Esophagus (tissue), 2 donors: ENCODE results near the gene PSD. TPM values are rescaled to one million over a fixed set of nuclear protein-coding genes. Genes with fewer than 3 reads are reported as not detected.

Experiments used
- H3K27ac ChIP-seq, 2 donors: one replicate each; pipeline ENCODE4 v1.5.1; 2013; ENCODE audit warnings: low read depth in 2 of 2, mild to moderate bottlenecking in 2 of 2, inconsistent platforms in 1 of 2, low read length in 1 of 2, moderate library complexity in 1 of 2
- H3K27me3 ChIP-seq, 2 donors: one replicate each; pipeline ENCODE4 v1.6.1; 2013; ENCODE audit warnings: low read length in 2 of 2, control low read depth in 1 of 2, mild to moderate bottlenecking in 1 of 2; ENCODE audit not compliant: insufficient read depth in 2 of 2, control insufficient read depth in 1 of 2
- H3K36me3 ChIP-seq, 2 donors: one replicate each; pipeline ENCODE4 v1.6.1; 2013; ENCODE audit warnings: low read length in 1 of 2; ENCODE audit not compliant: control insufficient read depth in 2 of 2, insufficient read depth in 2 of 2
- H3K4me1 ChIP-seq, 2 donors: one replicate each; pipeline ENCODE4 v1.6.1; 2013; ENCODE audit warnings: low read length in 1 of 2; ENCODE audit not compliant: control insufficient read depth in 2 of 2, insufficient read depth in 2 of 2
- H3K4me3 ChIP-seq, 2 donors: one replicate each; pipeline ENCODE4 v1.5.1; 2013; ENCODE audit warnings: low read length in 2 of 2, mild to moderate bottlenecking in 2 of 2, low read depth in 1 of 2, moderate library complexity in 1 of 2
- H3K9me3 ChIP-seq, 2 donors: one replicate each; pipeline ENCODE4 v1.6.1; 2013; ENCODE audit warnings: mild to moderate bottlenecking in 2 of 2, low read depth in 1 of 2, low read length in 1 of 2, moderate library complexity in 1 of 2; ENCODE audit not compliant: control insufficient read depth in 2 of 2, insufficient read depth in 1 of 2
- WGBS, 2 donors: extraction: QIAGEN DNeasy Blood & Tissue Kit; methylation state at CpG; one replicate each; pipeline ENCODE4 v1.1.7; 2013; 5-methylcytosine and 5-hydroxymethylcytosine counted together
- polyA plus RNA-seq, 2 donors: library from polyadenylated mRNA; stranded (reverse); fragments of 200-250 nt; gene quantifications; one replicate each; pipeline ENCODE4 v1.2.3, GENCODE V29; 2013
- donor health status: healthy with polysubstance abuse.
- donor health status: Bipolar disorder and iron deficiency.

PSD gene
- polyA plus RNA-seq, 2 donors, result 1.1 to 2.1 TPM

DNA sequence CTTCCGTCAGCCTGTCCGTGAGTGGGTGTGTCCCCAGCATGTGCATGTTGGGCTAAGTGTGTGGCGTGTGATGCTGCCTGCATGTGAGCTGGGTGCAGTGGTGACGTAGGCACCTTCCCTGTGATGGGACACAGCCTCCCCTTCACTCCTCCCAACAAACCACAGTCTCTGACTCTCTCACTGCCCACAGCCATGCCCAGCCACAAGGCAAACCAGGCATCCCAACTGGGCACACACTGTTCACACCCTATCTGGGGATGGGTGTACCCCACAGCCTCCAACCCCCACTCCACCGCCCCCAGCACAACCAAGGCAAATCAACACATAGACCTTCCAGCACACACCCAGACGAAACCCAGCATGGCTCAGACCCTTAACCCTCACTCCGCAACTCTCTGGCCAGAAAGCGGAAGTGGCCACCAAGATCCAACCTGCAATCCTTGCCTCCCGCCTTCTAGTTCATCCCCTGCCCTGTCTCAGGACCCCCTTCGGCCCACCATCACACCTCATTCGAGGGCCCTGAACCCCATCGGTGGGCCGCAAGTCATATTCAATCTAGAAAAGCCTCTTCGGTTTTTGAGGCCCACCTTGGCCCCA is 10.4 kb downstream of the PSD start:
- Histone ChIP-seq H3K4me1 (peaks cover 7 to 20% of the 10 kb centered on the region in 2 donors), H3K9me3 (peaks cover 0 to 3% of the 10 kb centered on the region in 2 donors), H3K36me3 (no peaks in the 10 kb centered on the region), H3K27ac (no peak overlapping the region), H3K4me3 (peak overlapping the region; percentile 38 to 58), H3K27me3 (peaks cover 0 to 20% of the 10 kb centered on the region in 2 donors)
- WGBS, 2 donors, result 55 to 60% methylated on average over 13 to 14 of the region's 14 CpGs

DNA sequence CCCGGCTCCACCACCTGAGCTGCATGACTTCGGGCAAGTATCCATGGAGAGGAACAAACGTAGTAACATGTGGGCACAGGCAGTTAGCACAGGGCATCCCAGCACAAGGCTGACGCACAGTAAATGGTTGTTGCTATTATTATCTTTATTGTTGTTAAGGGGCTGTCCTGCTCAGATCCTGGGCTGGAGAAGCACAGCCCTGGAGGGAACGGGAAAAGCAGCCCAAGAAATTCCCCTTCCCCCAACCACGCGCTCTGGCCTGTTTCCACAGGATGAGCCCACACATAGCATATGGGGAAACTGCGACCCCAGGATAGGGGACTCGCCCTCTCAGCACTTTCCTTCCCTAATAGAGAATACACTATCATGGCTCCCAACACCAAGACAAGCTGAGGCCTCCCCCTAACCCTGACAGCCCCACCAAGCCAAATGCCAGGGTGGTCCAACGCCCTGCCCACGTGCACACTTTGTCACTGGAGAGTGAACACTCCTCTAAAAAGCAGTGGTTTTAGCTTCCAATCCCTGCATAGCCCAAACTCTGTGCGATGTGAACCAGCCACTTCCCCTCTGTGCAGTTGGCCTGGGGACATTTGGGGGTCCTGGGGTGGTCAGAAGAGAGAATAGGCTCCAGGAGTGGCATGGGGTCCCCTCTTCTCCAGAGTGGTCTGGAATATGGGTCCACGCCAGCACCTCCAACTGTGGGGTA is 11.0 kb downstream of the PSD start:
- no peak overlapping the region for H3K4me3 ChIP-seq
- H3K27ac ChIP-seq, result no peak overlapping the region
- peaks cover 0 to 3% of the 10 kb centered on the region in 2 donors for H3K9me3 ChIP-seq
- H3K27me3 ChIP-seq, result peaks cover 0 to 20% of the 10 kb centered on the region in 2 donors
- H3K36me3 ChIP-seq, result no peaks in the 10 kb centered on the region
- WGBS, 2 donors, result 69 to 81% methylated on average over 13 of the region's 13 CpGs
- H3K4me1 ChIP-seq, result peaks cover 7 to 20% of the 10 kb centered on the region in 2 donors

DNA sequence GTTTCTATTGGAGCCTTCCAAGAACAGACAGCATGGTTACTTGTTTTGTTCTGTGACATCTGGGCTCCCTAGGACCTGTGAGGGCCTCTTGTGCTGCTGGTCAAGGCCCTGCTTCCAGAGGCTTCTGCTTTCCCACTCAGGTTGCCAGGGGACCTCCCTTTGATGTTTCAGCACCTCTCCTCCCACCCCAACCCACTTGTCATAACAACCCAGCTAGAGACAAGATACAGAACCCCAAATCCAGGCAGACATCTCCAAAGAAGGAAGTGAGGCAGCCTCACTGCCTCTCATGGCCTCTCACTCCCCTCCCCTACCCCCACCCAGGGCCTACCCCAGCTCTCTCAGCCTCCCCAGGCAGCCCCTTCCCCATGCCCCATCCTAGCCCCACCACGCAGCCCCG is 11.8 kb downstream of the PSD start:
- H3K4me3 ChIP-seq, result no peak overlapping the region
- H3K9me3 ChIP-seq, result no peaks in the 10 kb centered on the region
- WGBS, 2 donors, result 87 to 90% methylated on average over 2 of the region's 2 CpGs
- H3K36me3 ChIP-seq, result peaks cover 0 to 2% of the 10 kb centered on the region in 2 donors
- H3K27me3 ChIP-seq, result peaks cover 0 to 20% of the 10 kb centered on the region in 2 donors
- peaks cover 7 to 20% of the 10 kb centered on the region in 2 donors for H3K4me1 ChIP-seq
- H3K27ac ChIP-seq, result no peak overlapping the region

DNA sequence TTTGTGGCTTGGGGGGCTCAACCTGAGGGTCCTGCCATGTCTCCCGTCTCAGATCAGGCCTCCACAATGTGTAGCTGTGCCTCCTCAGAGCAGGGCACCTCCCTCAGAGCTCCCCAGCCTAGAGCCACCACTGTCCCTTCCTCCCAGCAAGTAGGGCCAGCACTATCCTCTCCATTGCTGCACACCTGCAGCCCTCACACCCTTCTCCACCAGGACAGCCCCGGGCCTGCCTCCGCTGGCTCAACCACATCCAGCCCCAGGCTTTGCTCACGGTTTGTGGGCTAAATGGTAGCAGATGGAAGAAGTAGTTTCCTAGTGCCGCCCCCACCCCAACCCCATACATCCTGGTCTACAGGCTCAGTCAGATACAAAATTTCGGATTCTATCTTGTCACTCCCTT is 13.0 kb downstream of the PSD start:
- 50 to 72% methylated on average over 6 of the region's 6 CpGs for WGBS, 2 donors
- H3K36me3 ChIP-seq, result peaks cover 0 to 14% of the 10 kb centered on the region in 2 donors
- H3K4me3 ChIP-seq, result no peak overlapping the region
- H3K4me1 ChIP-seq, result peaks cover 7 to 18% of the 10 kb centered on the region in 2 donors
- H3K27ac ChIP-seq, result no peak overlapping the region
- H3K9me3 ChIP-seq, result no peaks in the 10 kb centered on the region
- H3K27me3 ChIP-seq, result peaks cover 0 to 13% of the 10 kb centered on the region in 2 donors

DNA sequence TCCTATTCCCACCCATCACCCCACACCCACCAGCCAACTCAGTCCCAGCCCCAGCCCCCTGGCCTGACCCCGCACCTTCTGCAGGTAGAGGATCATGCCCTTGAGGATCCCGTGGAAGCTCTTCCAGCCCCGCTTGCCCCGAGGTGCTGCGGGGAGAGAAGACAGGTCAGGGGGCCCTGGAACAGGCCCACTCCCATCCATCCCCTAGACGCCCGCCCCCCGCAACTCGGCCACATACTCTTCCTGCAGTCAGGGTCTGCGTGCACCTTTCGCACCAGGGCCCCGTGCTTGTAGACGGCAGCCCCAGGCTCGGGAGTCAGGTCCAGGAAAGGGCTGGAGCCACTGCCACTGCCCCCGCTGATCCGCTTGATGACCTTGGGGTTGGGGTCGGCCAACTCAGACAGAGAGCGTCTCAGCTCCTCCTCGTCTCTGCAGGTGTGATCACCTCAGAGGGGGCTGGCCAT is 13.4 kb downstream of the PSD start:
- H3K27ac ChIP-seq, result no peak overlapping the region
- WGBS, 2 donors, result 76 to 82% methylated on average over 19 of the region's 19 CpGs
- peaks cover 7 to 15% of the 10 kb centered on the region in 2 donors for H3K4me1 ChIP-seq
- peaks cover 0 to 17% of the 10 kb centered on the region in 2 donors for H3K36me3 ChIP-seq
- H3K27me3 ChIP-seq, result peaks cover 0 to 9% of the 10 kb centered on the region in 2 donors
- no peaks in the 10 kb centered on the region for H3K9me3 ChIP-seq
- no peak overlapping the region for H3K4me3 ChIP-seq

DNA sequence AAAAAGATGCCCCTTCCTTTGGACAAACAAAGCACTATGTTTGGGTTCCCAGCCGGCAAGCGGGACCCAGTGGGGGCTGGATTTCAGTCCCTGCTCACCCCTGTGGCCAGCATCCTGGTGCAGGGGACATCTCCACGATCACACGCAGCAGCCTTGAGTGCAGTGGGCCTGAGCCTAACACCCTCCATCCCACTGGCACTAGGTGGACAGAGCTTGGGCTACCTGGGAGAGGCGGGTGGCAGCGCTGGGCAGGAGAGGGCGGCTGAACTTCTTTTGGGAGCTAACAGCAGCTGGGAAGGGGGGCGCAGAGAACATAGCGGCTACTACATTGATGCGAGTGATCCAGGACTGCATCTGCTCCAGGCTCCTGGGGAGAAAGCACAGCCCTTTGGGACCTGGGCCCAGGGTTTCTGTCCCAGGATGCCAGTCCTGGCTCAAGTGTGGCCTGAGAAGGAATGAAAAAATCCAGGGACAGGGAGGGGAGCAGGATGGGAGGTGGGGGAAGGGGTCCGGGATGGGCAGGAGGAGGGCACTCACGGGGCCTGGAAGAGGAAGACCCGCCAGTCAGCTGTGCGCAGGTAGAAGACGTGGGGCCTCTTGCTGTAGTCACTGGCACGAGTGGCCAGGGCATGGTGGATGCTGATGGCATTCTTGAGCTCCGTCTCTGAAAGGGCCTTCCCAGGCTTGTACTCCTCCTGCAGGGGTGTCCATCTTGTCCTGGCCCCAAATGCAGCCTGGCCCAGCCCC is 14.1 kb downstream of the PSD start:
- Histone ChIP-seq H3K36me3 (peaks cover 0 to 17% of the 10 kb centered on the region in 2 donors), H3K4me3 (no peak overlapping the region), H3K4me1 (peaks cover 7 to 15% of the 10 kb centered on the region in 2 donors), H3K27ac (no peak overlapping the region), H3K9me3 (no peaks in the 10 kb centered on the region), H3K27me3 (peaks cover 0 to 8% of the 10 kb centered on the region in 2 donors)
- WGBS, 2 donors, result 82 to 87% methylated on average over 17 of the region's 17 CpGs

DNA sequence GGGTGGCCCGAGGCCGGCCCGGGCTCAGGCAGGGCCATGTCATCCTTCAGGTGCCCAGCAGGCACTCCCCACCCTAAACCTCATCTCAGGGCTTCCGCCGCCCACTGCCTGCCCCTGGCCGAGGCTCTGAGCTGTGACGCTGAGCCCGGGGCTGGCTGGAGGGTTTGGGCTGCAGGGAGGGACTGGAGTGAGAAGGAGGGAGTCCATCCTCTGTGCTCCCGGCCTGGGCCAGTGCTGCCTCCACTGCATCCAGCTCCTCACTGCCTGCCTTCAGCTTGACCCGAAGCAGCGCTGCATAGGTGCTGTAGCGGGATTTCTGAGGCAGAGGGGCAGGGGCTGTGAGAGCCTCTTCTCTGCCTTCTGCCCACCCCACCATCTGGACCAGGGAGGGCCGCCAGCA is 15.5 kb downstream of the PSD start:
- WGBS, 2 donors, result 80 to 83% methylated on average over 13 of the region's 13 CpGs
- Histone ChIP-seq H3K27ac (no peak overlapping the region), H3K27me3 (peaks cover 0 to 2% of the 10 kb centered on the region in 2 donors), H3K9me3 (no peaks in the 10 kb centered on the region), H3K4me1 (peaks cover 0 to 8% of the 10 kb centered on the region in 2 donors), H3K4me3 (no peak overlapping the region), H3K36me3 (peaks cover 0 to 17% of the 10 kb centered on the region in 2 donors)

DNA sequence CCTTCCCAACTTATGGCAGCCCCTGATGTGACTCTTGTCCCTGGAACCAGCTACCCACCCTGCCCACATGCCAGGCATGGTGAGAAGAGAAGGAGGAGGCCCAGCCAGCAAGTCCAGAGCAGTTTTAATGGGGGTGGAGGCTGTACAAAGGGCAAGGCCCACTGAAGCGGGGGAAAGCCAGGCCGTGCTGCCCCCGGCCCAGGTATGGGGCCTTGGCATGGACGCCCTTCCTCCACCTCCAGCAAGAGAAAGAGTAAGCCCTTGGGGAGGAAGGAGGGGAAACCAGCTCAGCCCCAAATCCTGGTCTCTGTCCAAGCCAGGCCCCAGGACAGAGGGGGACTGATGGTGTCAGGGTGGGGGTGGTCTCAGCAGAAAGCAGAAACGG is 16.1 kb downstream of the PSD start:
- H3K4me3 ChIP-seq, result no peak overlapping the region
- WGBS, 2 donors, result 77 to 82% methylated on average over 5 of the region's 5 CpGs
- no peaks in the 10 kb centered on the region for H3K27me3 ChIP-seq
- no peak overlapping the region for H3K27ac ChIP-seq
- H3K4me1 ChIP-seq, result peaks cover 0 to 8% of the 10 kb centered on the region in 2 donors
- H3K36me3 ChIP-seq, result peaks cover 0 to 17% of the 10 kb centered on the region in 2 donors
- no peaks in the 10 kb centered on the region for H3K9me3 ChIP-seq

DNA sequence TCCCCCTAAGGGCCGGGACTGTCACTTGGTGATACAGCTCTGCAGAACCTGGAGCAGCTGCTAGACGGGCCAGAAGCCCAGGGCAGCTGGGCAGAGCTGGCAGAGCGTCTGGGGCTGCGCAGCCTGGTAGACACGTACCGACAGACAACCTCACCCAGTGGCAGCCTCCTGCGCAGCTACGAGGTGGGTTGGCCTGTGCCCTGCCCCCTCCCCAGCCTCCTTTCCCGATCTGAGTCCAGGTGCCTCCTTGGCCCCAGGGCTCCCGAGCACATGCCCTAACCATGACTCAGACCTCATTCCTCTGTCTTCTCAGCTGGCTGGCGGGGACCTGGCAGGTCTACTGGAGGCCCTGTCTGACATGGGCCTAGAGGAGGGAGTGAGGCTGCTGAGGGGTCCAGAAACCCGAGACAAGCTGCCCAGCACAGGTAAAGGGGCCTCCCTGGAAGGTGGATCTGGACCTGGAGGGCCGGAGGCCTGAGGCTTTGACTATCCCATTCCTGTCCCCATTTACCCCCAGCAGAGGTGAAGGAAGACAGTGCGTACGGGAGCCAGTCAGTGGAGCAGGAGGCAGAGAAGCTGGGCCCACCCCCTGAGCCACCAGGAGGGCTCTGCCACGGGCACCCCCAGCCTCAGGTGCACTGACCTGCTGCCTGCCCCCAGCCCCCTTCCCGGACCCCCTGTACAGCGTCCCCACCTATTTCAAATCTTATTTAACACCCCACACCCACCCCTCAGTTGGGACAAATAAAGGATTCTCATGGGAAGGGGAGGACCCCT is 16.7 kb downstream of the PSD start:
- peaks cover 0 to 8% of the 10 kb centered on the region in 2 donors for H3K4me1 ChIP-seq
- 62 to 81% methylated on average over 18 of the region's 18 CpGs for whole genome bisulfite sequencing, 2 donors
- peaks cover 0 to 17% of the 10 kb centered on the region in 2 donors for H3K36me3 ChIP-seq

More for the DNA sequence above, 16.7 kb downstream of the PSD start:
- H3K4me3 ChIP-seq, result no peak overlapping the region
- no peaks in the 10 kb centered on the region for H3K27me3 ChIP-seq
- no peak overlapping the region for H3K27ac ChIP-seq
- no peaks in the 10 kb centered on the region for H3K9me3 ChIP-seq
